BE2C (cell line): ENCODE data around the gene AP1M2.

ENCODE experiments used
- DNase-seq: peaks from one replicate; pipeline ENCODE4 v3.0.0-alpha.2; 2020
- H3K27me3 ChIP-seq: fragments of 250-450 bp; sonication (Bioruptor Pico); 2 replicates; pipeline ENCODE4 v1.5.1; 2020; ENCODE audit warnings: mild to moderate bottlenecking
- H3K36me3 ChIP-seq: fragments of 250-450 bp; sonication (Bioruptor Pico); 2 replicates; pipeline ENCODE4 v1.5.1; 2020; ENCODE audit warnings: mild to moderate bottlenecking
- H3K4me1 ChIP-seq: fragments of 250-450 bp; sonication (Bioruptor Pico); 2 replicates; pipeline ENCODE4 v1.5.1; 2020
- H3K4me3 ChIP-seq: 2 replicates; pipeline ENCODE4 v1.5.1; 2011; ENCODE audit warnings: low read depth, low read length
- H3K9me3 ChIP-seq: fragments of 250-450 bp; sonication (Bioruptor Pico); 2 replicates; pipeline ENCODE4 v1.5.1; 2020
- CTCF ChIP-seq: IDR thresholded peaks from 2 replicates; pipeline ENCODE4 v1.5.1; 2012; ENCODE audit warnings: mild to moderate bottlenecking, low read depth, low read length

AP1M2 gene

GRCh38 chr19:10562609-10563008 lies 24.5 kb downstream of the AP1M2 start:
- no peaks in the 10 kb centered on the region for H3K9me3 ChIP-seq
- peaks cover 38% of the 10 kb centered on the region for H3K36me3 ChIP-seq
- no peak overlapping the region for H3K4me3 ChIP-seq
- no peak for DNase-seq
- TF ChIP-seq CTCF = no peak
- H3K27me3 ChIP-seq = no peaks in the 10 kb centered on the region
- peaks cover 5% of the 10 kb centered on the region for H3K4me1 ChIP-seq

- Histone ChIP-seq H3K36me3 (peaks cover 62% of the 10 kb centered on the region), H3K4me1 (no peaks in the 10 kb centered on the region; the same call in 1 of the 2 replicates), H3K4me3 (no peak overlapping the region), H3K9me3 (no peaks in the 10 kb centered on the region), H3K27me3 (no peaks in the 10 kb centered on the region)
- no peak for DNase-seq
- TF ChIP-seq CTCF = no peak
Measured at GRCh38 chr19:10560154-10560553, 27.0 kb downstream of the AP1M2 start.

GRCh38 chr19:10557603-10558197 lies 29.4 kb downstream of the AP1M2 start:
- Histone ChIP-seq H3K9me3 (no peaks in the 10 kb centered on the region), H3K36me3 (peaks cover 80% of the 10 kb centered on the region), H3K27me3 (no peaks in the 10 kb centered on the region), H3K4me1 (no peaks in the 10 kb centered on the region), H3K4me3 (no peak overlapping the region)
- DNase-seq = no peak
- no peak for TF ChIP-seq CTCF

GRCh38 chr19:10555610-10555973 lies 31.5 kb downstream of the AP1M2 start:
- Histone ChIP-seq H3K4me3 (no peak overlapping the region), H3K9me3 (no peaks in the 10 kb centered on the region), H3K27me3 (no peaks in the 10 kb centered on the region), H3K4me1 (no peaks in the 10 kb centered on the region), H3K36me3 (peaks cover 90% of the 10 kb centered on the region)
- no peak for TF ChIP-seq CTCF
- DNase-seq = no peak

GRCh38 chr19:10554760-10555609 lies 32.1 kb downstream of the AP1M2 start:
- Histone ChIP-seq H3K4me1 (no peaks in the 10 kb centered on the region), H3K27me3 (no peaks in the 10 kb centered on the region), H3K36me3 (peaks cover 88% of the 10 kb centered on the region), H3K4me3 (no peak overlapping the region), H3K9me3 (no peaks in the 10 kb centered on the region)
- DNase-seq = no peak
- peak; percentile 8; the same call in 1 of the 2 replicates for TF ChIP-seq CTCF

- no peak for TF ChIP-seq CTCF
- no peaks in the 10 kb centered on the region for H3K4me1 ChIP-seq
- H3K27me3 ChIP-seq = no peaks in the 10 kb centered on the region
- peaks cover 85% of the 10 kb centered on the region for H3K36me3 ChIP-seq
- no peak for DNase-seq
- H3K9me3 ChIP-seq = no peaks in the 10 kb centered on the region
- no peak overlapping the region for H3K4me3 ChIP-seq
Measured at GRCh38 chr19:10553943-10554381, 33.1 kb downstream of the AP1M2 start.
